GM21619 (cell line): ENCODE results near the gene DHRS1.
A peak's percentile ranks its signal among the peaks of the same experiment; 100 is the strongest.

Experiments used
- ATAC-seq: cut with Tn5 transposase; IDR thresholded peaks from one replicate; pipeline ENCODE4 v1.9.1; 2021; ENCODE audit not compliant: unreplicated experiment

Gene DHRS1

GRCh38 chr14:24299255-24300191, at the start of gene DHRS1, which contains the start of gene NOP9:
DHRS1 (minus strand) TSS chr14:24299780; CDS start chr14:24299106, 674 bp downstream.
NOP9 (plus strand) TSS chr14:24299850; CDS start chr14:24299955, 105 bp downstream.
- peak; percentile 61 for ATAC-seq

- no peak for ATAC-seq
Observed at GRCh38 chr14:24348186-24348585, 48.6 kb upstream of the DHRS1 start.

GRCh38 chr14:24347134-24347533, 47.6 kb upstream of the DHRS1 start:
- no peak for ATAC-seq

GRCh38 chr14:24343795-24344660, 44.4 kb upstream of the DHRS1 start:
- ATAC-seq: no peak

GRCh38 chr14:24342889-24343288, 43.3 kb upstream of the DHRS1 start:
- ATAC-seq: no peak

- no peak for ATAC-seq
Observed at GRCh38 chr14:24340606-24341005, 41.0 kb upstream of the DHRS1 start.

- ATAC-seq: peak; percentile 85
Observed at GRCh38 chr14:24339284-24340151, 39.9 kb upstream of the DHRS1 start, which contains the start of gene RIPK3. RIPK3 (minus strand) TSS chr14:24339991; CDS start chr14:24339826, 165 bp downstream.

GRCh38 chr14:24338843-24339242, 39.3 kb upstream of the DHRS1 start:
- ATAC-seq: no peak

- ATAC-seq: no peak
Observed at GRCh38 chr14:24337824-24338175, 38.2 kb upstream of the DHRS1 start.

- ATAC-seq: no peak
Observed at GRCh38 chr14:24337144-24337823, 37.7 kb upstream of the DHRS1 start.

- no peak for ATAC-seq
Observed at GRCh38 chr14:24335461-24336171, 36.0 kb upstream of the DHRS1 start.

- ATAC-seq: no peak
Observed at GRCh38 chr14:24334431-24335291, 35.1 kb upstream of the DHRS1 start, which contains the start of gene ADCY4. ADCY4 (minus strand) TSS chr14:24335071; CDS start chr14:24334652, 419 bp downstream.

GRCh38 chr14:24332268-24332993, 32.9 kb upstream of the DHRS1 start:
- ATAC-seq: peak; percentile 86

- no peak for ATAC-seq
Observed at GRCh38 chr14:24331731-24332267, 32.2 kb upstream of the DHRS1 start.

- no peak for ATAC-seq
Observed at GRCh38 chr14:24330973-24331674, 31.5 kb upstream of the DHRS1 start.

- no peak for ATAC-seq
Observed at GRCh38 chr14:24329736-24330135, 30.2 kb upstream of the DHRS1 start.
